Endothelial cell of hepatic sinusoid (primary cell): ENCODE results near the gene KIF17.
"Not testable (repeated sequence)": the region's sequence is repeated elsewhere in the genome, so short reads cannot be mapped to it uniquely, and the experiment has no call there.

Experiments used
- in situ Hi-C: cut with HindIII; loops from 2 replicates; pipeline ENCODE4 v1.10.0; 2017; ENCODE audit warnings: low sequenced_read_pairs

Gene KIF17

GRCh38 chr1:20727746-20728316, 10.0 kb upstream of the KIF17 start:
- in situ Hi-C loops: no loop called here

GRCh38 chr1:20726932-20727745, 9.3 kb upstream of the KIF17 start:
- in situ Hi-C loops: no loop called here

GRCh38 chr1:20726118-20726911, 8.5 kb upstream of the KIF17 start:
- in situ Hi-C loops: no loop called here

DNA sequence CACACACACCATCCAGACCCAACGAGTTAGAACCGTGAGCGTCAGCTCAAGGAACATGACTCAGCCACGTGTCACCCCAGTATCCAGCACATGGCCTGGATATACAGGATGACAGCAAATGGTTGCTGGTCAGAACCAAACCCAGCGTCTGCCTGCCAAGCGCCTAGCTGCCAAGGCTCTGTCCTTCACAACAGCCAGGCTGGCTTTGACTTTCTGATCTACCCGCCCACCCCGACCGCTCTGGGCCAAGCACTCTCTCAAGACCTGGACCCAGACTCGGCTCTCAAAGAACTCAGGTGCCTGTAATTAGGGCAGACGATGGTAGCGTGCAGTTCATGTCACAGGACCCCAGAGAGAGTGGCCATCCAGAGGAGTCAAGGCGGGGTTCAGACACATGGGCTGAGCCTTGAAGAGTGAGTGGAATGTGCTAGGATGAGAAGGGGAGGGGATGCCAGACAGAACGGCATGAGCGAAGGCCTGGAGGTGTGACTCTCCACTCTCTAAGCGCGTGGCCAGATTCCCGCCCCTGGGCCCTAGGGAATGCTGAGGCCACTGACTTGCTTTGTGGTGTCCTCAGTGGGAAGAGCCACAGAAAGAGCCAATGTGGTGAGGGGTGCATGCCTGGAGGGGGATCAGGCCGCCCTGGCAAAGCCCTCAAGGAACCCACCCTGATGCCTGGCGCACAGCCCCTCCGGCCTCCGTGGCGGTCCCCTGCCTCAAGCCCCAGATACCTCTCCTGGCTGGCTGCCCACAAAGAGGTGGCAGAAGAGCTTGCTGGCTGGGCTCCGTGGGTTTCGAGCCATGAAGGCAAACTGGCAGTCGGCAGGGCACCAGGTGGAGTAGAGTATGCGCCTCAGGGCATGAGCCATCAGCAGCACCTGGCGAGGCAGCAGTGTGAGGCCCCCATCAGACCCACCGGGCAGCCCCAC, 7.6 kb upstream of the KIF17 start:
- in situ Hi-C loops: no loop called here

DNA sequence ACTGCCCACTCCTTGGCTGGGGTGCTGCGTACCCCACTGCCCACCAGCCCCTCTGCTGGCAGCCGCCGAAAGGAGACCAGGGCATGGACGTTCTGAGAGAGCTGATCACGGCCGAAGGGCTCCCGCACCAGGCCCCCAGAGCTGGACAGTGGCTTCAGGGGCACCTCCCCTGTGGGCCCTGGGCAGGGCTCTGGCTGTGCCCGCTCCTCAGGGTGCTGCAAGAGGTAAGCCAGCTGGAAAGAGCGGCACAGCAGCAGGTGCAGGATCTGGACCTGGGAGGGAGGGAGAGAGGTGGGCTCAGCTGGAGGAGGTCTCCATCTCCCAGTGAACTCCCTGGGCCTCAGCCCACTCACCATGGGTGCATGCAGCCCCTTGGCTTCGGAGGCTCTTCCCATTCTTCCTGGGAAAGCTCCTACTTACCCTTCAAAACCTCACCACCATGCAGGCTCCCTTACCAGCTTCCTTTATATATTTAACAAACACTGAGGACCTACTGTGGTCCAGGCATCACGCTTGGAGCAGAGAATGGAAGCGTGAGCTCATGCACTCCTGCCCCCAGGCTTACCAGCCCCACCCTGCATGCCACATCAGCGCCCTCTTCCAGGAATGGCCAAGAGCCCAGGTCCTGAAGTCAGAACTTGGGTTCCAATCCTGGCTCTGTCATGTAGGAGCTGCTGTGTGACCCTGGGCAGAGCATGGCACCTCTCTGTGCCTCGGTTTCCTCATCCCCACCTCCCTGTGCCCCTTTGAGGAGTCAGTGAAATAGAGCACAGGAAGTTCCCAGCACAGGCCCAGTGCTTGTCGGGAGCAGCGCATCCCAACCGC, 6.8 kb upstream of the KIF17 start:
- in situ Hi-C loops: no loop called here

- in situ Hi-C loops: no loop called here
These were observed 5.9 kb upstream of the KIF17 start for GRCh38 chr1:20723537-20724363.

GRCh38 chr1:20723159-20723536, 5.3 kb upstream of the KIF17 start:
- in situ Hi-C loops: no loop called here

DNA sequence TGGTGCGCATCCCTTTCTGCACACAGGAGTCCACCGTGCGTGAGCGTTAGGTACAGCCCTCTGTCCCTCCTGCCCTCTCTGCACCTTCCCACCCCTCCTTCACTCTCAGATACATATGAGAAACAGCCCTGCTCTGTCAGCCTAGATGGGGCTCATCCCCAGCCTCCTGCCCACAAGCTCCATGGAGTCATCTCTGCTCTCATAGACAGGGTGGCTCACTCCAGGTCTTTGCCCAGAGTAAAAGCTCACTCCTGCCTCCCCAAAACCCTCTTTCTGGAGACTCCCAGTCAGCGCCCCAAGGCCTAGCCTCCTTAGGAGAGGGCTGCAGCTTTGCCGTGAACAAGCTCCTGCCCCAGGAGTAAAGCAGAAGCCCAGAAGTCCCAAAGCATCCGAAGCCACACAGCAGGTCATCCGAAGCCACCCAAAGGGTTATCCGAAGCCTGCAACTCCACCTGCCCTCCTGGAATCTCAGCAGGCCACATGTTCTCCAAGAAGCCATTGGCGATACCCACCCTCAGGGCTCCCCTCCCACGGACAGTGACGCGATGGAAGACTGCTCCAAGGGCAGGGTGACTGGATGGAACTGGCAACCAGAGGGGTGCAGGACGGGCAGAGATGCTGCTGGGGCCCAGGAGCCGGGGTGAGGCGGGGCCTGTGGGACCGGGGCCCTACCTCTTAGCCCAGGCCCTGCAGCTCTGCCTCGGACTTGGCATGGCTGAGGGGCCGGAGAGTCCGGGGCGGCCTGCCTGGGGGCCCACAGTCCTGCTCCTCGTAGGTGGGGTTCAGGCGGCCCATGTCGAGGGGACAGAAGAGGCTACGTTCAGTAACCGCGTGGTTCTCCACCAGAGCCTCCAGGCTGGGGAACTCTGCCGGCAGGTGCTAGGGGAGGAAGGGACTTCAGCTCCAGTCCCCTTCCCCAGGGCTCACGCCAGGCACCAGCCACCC, 3.6 kb upstream of the KIF17 start:
- in situ Hi-C loops: no loop called here

GRCh38 chr1:20720631-20721091, 2.9 kb upstream of the KIF17 start:
- in situ Hi-C loops: no loop called here

GRCh38 chr1:20719871-20720620, 2.2 kb upstream of the KIF17 start:
- in situ Hi-C loops: no loop called here

GRCh38 chr1:20719261-20719660, 1.5 kb upstream of the KIF17 start:
- in situ Hi-C loops: no loop called here

DNA sequence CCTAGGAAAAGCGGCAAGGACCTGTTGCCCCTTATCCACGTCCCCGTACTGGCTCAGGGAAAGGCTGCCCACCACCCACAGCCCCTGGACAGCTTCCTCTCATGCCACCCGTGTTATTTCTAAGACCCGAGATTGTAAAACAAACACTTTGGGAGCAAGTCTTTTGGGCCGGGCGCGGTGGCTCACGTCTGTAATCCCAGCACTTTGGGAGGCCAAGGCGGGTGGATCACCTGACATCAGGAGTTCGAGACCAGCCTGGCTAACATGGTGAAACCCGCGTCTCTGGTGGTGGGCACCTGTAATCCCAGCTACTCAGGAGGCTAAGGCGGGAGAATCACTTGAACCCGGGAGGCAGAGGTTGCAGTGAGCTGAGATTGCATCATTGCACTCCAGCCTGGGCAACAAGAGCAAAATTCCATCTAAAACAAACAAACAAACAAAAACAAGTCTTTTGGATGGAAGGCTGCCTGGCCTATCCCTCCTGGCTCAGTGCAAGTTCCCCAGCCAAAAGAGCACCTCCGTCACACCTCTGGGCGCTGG, 606 bp upstream of the KIF17 start:
- in situ Hi-C loops: not testable (repeated sequence)

- in situ Hi-C loops: no loop called here
These were observed 1.6 kb downstream of the KIF17 start for GRCh38 chr1:20716232-20716631.

- in situ Hi-C loops: no loop called here
These were observed 2.4 kb downstream of the KIF17 start for GRCh38 chr1:20715406-20715805.

GRCh38 chr1:20713440-20713839, 4.4 kb downstream of the KIF17 start:
- in situ Hi-C loops: no loop called here

- in situ Hi-C loops: no loop called here
These were observed 5.6 kb downstream of the KIF17 start for GRCh38 chr1:20712215-20712577.
